GM18511 (cell line): ENCODE data around the gene ADAM12.

Experiments used
- ATAC-seq: cut with Tn5 transposase; IDR thresholded peaks from one replicate; pipeline ENCODE4 v1.9.1; 2021; ENCODE audit warnings: mild to moderate bottlenecking, moderate library complexity; ENCODE audit not compliant: unreplicated experiment

The ADAM12 gene, protein sequence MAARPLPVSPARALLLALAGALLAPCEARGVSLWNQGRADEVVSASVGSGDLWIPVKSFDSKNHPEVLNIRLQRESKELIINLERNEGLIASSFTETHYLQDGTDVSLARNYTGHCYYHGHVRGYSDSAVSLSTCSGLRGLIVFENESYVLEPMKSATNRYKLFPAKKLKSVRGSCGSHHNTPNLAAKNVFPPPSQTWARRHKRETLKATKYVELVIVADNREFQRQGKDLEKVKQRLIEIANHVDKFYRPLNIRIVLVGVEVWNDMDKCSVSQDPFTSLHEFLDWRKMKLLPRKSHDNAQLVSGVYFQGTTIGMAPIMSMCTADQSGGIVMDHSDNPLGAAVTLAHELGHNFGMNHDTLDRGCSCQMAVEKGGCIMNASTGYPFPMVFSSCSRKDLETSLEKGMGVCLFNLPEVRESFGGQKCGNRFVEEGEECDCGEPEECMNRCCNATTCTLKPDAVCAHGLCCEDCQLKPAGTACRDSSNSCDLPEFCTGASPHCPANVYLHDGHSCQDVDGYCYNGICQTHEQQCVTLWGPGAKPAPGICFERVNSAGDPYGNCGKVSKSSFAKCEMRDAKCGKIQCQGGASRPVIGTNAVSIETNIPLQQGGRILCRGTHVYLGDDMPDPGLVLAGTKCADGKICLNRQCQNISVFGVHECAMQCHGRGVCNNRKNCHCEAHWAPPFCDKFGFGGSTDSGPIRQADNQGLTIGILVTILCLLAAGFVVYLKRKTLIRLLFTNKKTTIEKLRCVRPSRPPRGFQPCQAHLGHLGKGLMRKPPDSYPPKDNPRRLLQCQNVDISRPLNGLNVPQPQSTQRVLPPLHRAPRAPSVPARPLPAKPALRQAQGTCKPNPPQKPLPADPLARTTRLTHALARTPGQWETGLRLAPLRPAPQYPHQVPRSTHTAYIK

GRCh38 chr10:126387931-126388911 is at the start of gene ADAM12:
TSS of gene ADAM12 (minus strand) at chr10:126388477. CDS start at chr10:126388145, 332 bp downstream.
- ATAC-seq, result no peak

DNA sequence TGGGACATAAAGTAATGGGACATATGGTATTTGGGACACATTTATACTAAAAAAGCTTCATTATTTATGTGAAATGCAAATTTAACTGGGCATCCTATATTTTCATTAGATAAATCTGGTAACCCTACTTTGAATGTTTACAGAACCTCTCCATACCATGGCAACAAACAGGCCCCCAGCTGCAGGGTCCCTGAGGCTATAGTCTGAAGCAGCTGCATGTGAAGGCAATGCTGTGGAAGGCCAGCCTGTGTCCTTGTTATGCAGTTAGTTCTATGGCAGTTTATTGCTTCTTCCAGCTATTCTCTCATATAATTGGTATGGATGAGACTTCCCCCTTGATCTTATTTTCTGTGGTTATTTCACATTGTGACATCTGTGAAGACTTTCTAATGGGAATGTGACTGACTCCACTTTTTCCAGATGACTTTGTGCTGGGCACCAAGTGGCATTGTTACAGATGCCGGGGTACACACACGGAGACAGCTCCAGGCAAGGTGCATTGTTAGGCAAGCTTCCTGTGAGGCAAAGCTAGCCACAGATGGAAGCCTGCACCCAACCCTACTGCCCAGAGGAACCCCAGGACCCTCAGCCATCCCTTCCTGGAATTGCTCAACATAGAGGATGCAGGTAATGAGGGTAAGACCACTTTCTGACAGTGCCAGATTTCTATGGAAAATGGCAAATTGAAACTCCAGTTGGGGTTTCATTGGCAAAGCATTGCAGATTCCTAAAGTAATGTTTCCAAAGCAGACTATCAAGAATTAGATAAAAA is 49.5 kb upstream of the ADAM12 start:
- no peak for ATAC-seq

DNA sequence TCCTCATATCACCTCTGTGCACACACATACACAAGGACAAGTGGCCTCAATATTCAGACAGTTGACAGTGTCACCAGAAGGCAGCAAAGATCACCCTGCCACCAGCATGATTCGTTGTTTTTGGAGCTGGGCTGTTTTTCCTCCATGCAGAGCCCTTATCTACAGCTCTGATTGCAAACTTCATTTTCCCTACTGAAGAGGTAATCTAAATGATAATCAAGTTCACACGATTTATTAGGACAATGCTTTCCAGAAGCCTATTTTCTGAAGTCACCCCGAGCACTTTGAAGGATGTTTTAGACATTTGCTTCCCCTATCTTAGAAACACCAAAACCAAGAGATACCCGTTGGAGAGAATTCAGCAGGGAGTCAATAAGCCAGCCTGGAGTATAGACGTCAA is 46.0 kb upstream of the ADAM12 start:
- no peak for ATAC-seq

GRCh38 chr10:126433351-126433750 is 45.1 kb upstream of the ADAM12 start:
- no peak for ATAC-seq

DNA sequence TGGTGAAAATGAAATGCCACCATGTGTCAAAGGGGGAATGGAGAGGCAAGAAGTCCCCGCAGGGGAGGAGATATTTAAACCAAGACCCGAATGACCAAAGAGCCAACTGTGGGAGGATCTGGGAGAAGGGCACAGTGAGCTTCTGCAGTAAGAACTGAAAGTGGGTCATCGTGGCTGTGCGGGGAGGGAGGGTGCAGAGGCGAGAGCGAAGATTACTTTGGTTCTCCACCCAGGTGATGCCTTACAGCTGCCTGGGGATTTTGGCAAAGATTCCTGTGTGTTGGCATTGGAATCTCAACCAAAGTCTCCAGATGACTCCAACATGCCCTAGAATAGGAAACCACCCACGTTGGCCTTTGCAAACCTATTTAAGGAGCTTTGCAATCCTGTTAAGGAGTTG is 44.2 kb upstream of the ADAM12 start:
- ATAC-seq, result no peak

- ATAC-seq, result no peak
Observed at GRCh38 chr10:126431816-126432215, 43.5 kb upstream of the ADAM12 start.

GRCh38 chr10:126430512-126430911 is 42.2 kb upstream of the ADAM12 start:
- ATAC-seq, result no peak

DNA sequence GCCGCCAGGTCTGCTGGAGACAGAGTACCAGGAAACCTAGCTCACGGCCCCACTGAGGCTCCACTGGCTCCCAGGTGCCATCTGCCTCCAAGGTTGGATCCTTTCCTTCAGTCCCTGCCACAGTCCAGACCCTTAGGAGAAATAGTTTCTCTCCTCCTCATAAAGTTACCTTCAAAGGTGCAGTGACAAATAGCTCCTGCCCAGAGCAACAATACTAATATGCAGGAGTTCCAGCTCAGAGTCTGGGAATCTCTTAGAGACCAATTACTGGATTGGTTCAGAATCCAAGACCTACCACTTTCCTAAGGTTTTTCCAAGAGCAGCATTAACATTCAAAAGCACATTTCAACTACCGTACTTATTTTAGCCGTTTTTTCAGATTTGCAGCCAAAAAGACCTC is 41.0 kb upstream of the ADAM12 start:
- no peak for ATAC-seq

- ATAC-seq, result no peak
Observed at GRCh38 chr10:126425489-126426065, 37.3 kb upstream of the ADAM12 start.

DNA sequence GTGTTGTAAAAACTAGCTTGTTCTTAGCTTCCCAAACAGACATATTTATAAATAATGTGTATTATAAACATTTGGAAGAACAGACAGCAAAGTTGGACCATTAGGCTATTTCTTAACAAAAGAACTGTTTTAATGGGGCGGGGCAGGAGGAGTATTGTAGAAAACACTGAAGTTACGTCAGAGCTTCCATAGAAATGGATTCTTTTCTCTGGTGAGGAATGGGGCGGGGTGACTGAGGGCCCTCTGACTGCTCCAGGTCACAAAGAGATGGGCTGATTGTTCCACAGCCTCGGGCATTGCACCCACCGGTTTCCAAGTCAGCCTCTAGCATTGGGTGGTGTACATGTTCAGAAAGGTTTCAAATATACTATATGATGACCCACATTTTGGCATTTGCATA is 36.8 kb upstream of the ADAM12 start:
- ATAC-seq, result no peak

DNA sequence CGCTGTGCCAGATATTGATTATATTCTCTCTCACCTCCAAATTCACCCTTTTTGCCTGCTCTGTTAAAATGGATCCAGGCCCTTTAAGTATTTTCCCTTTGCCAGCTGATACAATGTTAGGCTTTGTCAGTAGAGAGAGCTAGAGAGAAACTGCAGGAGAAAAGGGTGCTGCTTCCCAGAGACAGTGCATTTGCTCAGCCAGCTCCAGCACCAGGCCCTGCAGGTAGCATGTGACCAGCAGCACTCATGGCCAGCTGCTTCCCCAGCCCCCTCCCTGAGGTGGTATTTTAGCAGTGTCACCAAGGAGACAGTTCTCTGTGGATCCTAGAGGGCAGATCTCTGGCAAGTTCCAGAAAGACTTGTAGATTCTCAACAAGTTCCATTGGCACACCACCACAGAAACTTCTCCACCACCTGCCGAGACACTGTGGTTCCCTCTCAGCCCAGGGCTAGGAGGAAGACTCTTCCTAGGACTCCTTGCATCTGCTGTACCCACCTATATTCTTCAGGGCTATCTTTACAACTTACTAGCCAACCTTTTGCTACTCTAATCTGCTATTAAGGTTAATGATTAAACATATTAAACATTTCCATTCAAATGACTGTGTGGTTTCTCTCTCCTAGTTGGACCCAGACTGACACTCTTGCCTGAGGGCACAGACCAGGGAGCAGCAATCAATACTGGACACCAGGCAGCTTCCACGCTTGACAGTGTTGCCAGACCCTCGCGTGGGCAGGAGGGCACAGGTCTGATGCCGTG is 35.6 kb upstream of the ADAM12 start:
- ATAC-seq, result no peak

DNA sequence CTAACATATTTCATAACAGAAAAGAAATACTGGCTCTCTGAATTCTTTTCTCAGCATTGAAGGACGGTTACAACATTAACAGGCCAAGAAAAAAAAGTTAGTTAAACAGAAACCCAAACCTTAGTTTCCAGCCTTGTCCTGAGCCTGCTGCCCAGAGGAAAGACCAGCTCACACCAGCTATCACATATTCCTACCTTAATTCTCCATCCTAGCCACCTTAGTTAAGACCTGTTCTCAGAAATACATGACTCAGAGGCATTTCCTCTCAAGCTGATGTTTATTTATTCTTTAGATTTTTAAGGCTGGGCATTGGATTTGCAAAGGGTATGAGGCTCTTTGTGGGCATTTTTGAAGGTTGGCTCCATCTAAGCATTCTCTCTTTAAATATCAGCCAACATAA is 34.3 kb upstream of the ADAM12 start:
- no peak for ATAC-seq

DNA sequence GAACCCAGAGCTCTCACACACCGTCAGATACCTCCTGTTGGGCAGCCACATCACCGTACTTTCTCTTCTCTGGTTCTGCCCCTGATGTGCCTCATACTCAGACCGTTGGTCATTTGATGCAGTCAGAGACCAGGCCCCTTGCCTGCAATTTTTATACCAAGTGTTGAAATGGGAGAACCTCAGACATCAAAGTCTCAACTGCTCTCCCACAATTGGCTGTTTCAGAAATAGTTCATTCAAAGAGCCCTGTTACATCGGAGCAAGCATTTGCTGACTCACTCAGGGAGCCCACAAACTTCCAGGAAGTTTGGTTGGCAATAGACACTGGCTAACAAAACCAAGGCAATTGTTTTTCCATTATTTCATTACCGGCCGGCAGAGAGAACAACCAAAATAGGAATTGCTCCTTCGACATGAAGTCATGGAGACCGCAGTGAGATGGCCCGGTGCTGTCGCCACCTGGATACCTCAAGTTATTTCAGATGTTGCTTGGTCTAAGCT is 33.5 kb upstream of the ADAM12 start:
- no peak for ATAC-seq

DNA sequence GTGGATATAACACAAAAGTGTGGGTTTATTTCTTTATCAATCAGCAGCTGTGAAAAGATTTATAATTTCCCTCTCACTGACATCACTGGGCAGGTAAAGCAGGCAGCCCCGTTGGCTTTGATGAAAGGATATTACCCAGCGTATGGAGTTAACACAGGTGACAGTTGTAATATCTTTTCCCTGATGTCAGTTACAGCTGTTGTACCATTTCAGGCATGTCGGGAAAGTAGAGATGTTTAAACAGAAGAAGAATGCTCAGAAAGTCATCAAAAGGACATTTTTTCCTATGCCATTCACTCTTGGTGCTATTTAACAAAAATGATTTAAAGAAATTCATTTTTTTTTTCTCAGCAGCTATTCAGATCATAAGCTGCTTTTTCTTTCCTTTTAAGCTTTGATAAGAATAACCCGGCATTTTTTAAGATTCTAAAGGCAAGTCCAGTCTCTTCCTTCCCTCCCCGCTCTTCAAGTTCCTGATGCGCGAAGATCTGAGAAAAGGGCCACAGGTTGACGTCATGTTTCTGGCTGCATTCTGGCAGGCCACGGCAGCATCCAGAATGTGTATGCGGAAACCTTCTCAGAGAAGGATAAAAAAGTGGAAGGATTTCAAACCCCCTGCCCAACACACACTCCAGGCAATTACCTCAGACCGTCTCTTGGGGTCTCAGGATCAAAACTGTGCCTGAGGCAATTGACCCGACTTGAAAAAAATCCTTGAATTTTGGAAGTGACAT is 32.5 kb upstream of the ADAM12 start:
- no peak for ATAC-seq

GRCh38 chr10:126417220-126417825 is 29.0 kb upstream of the ADAM12 start:
- no peak for ATAC-seq

- ATAC-seq, result no peak
Observed at GRCh38 chr10:126409821-126410220, 21.5 kb upstream of the ADAM12 start.

DNA sequence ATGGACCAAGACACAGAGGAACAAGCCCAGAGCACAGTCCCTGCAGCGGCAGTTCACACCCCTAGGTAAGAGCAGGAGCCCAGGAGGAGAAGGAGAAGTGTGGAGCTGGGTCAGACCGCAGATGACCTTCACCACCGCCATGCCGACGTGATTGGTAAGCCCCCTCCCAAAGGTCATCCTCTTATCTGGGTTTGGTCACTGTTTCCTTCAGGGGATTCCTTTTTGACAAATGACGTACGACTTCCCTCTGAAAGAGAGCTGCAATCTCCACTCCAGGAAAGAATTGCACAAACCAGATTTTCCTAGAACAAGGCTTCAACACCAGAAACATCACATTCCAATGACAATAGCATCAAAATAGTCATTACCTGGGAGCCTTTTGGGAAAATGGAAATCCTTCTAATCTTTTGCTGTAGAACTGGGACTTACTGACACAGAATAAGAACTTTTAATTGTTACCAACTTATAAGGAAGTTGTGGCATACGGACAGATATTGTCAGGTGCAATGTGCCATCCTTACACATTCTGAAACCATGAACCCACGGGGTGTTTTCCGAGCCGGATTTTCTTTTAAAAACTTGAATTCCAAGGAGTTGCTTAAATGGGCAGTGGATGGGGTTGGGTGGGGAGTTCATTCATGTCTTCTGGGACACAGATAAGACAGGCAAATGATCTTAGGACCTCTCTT is 20.8 kb upstream of the ADAM12 start:
- ATAC-seq, result no peak
